ENCODE results near the gene KCTD5. TPM values are rescaled to one million over a fixed set of nuclear protein-coding genes. Genes with fewer than 3 reads are reported as not detected.
A peak's percentile ranks its signal among the peaks of the same experiment; 100 is the strongest.
"Not testable (repeated sequence)": the region's sequence is repeated elsewhere in the genome, so short reads cannot be mapped to it uniquely, and the experiment has no call there.

Gene KCTD5
- total and polyA plus RNA-seq, 7 donors: 9.5 to 80.5 (median 17.1) TPM

DNA sequence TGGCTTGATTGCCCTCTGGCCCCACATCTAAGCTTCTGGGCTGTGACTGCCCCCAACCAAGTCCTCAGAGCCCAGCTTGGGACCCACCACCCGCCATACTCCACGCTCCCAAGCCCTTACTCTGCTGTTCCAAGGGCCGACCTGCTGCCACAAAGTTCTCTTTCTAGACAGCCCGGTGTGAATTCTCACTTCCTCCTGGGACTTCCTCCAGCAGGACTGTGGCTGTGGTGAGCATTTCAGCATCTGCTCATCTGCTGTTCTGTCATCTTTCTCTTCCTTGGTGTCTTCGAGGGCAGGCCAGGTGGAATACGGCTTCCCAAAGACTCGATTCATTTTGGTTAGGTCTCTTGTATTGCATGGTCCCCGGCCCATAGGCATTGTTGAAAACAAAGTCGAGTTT lies 3.8 kb downstream of the KCTD5 start:
- H3K9me3 ChIP-seq; H3K36me3 ChIP-seq; intact Hi-C loops (cut with DNase I); H3K4me3 ChIP-seq; H3K27ac ChIP-seq; H3K27me3 ChIP-seq; DNase-seq: not testable (repeated sequence)
- WGBS, 2 donors: no CpG with 5 or more reads among the region's 9 CpGs
- peaks cover 4 to 31% (median 22%) of the 10 kb centered on the region in 4 donors for H3K4me1 ChIP-seq

GRCh38 chr16:2686912-2687507 lies 4.7 kb downstream of the KCTD5 start:
- H3K36me3 ChIP-seq: no peaks in the 10 kb centered on the region
- peaks cover 3 to 31% (median 22%) of the 10 kb centered on the region in 4 donors for H3K4me1 ChIP-seq
- intact Hi-C loops (cut with DNase I): no loop called here
- TF ChIP-seq POLR2A (IDR thresholded peaks at IDR 0.05) (no peak), EP300 (IDR thresholded peaks at IDR 0.05) (no peak), POLR2AphosphoS5 (IDR thresholded peaks at IDR 0.05) (no peak)
- TF ChIP-seq, protein P1, sequence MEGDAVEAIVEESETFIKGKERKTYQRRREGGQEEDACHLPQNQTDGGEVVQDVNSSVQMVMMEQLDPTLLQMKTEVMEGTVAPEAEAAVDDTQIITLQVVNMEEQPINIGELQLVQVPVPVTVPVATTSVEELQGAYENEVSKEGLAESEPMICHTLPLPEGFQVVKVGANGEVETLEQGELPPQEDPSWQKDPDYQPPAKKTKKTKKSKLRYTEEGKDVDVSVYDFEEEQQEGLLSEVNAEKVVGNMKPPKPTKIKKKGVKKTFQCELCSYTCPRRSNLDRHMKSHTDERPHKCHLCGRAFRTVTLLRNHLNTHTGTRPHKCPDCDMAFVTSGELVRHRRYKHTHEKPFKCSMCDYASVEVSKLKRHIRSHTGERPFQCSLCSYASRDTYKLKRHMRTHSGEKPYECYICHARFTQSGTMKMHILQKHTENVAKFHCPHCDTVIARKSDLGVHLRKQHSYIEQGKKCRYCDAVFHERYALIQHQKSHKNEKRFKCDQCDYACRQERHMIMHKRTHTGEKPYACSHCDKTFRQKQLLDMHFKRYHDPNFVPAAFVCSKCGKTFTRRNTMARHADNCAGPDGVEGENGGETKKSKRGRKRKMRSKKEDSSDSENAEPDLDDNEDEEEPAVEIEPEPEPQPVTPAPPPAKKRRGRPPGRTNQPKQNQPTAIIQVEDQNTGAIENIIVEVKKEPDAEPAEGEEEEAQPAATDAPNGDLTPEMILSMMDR (IDR thresholded peaks at IDR 0.05): no peak
- WGBS, 2 donors: 50 to 77% methylated on average over 20 of the region's 20 CpGs
- H3K27ac ChIP-seq: no peak overlapping the region
- H3K27me3 ChIP-seq: no peaks in the 10 kb centered on the region
- peak; percentile 73 for DNase-seq
- no peaks in the 10 kb centered on the region for H3K9me3 ChIP-seq
- no peak overlapping the region for H3K4me3 ChIP-seq

- WGBS, 2 donors: 81 to 91% methylated on average over 19 of the region's 19 CpGs
- Histone ChIP-seq H3K4me1 (peaks cover 0 to 35% (median 27%) of the 10 kb centered on the region in 4 donors), H3K36me3 (no peaks in the 10 kb centered on the region), H3K9me3 (no peaks in the 10 kb centered on the region), H3K4me3 (no peak overlapping the region), H3K27me3 (no peaks in the 10 kb centered on the region), H3K27ac (no peak overlapping the region)
- intact Hi-C loops (cut with DNase I): no loop called here
- DNase-seq: peak; percentile 34
- TF ChIP-seq EP300 (IDR thresholded peaks at IDR 0.05): no peak
- no peak for TF ChIP-seq POLR2A (IDR thresholded peaks at IDR 0.05)
- TF ChIP-seq, protein P1 (IDR thresholded peaks at IDR 0.05): no peak
- TF ChIP-seq POLR2AphosphoS5 (IDR thresholded peaks at IDR 0.05): no peak
Observed at GRCh38 chr16:2687531-2688308, 5.4 kb downstream of the KCTD5 start.

- H3K27ac ChIP-seq; DNase-seq; H3K9me3 ChIP-seq; H3K36me3 ChIP-seq; H3K4me3 ChIP-seq; intact Hi-C loops (cut with DNase I); H3K27me3 ChIP-seq: not testable (repeated sequence)
- peaks cover 0 to 37% (median 28%) of the 10 kb centered on the region in 4 donors for H3K4me1 ChIP-seq
- 62 to 82% methylated on average over 4 of the region's 13 CpGs for WGBS, 2 donors
Observed at GRCh38 chr16:2689422-2689821, 7.1 kb downstream of the KCTD5 start.

DNA sequence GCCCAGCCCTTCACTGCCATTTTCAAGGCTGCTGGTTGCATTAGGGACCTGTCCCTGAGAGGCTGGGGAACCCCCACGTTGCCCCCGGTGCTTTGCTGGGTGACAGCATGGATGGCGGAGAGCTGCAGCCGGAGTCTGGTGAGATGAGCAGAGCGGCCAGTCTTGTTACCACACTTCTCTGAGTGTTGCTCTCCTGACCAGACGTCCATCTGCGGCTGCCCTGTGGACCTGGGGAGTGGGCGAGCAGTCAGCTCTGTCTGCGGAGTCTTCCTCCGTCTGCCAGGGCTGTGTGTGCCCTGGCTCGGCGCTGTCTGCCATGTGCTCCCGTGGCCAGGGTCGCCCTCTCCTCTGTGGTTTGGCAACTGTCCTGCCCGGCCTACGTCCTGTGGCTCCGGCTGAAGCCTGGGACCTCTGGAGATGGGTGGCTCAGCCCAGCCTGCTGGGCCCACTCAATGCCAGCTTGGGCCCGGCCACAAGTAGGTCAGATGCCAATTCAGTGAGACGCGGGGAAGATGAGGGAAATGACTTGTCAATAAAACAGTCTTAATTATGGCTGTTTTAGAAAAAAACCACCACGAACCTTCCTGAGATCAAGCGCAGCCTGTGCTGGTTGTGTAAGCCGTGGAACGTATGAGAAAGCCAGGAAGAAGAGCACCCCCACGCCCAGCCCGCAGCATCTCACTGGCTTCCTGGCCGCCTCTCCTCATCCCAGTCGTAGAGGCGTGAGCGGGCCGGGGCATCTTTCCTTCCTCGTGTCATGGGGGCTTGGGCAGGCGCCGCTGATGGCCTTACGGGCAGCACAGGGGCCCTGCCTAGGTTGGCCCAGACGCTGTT lies 7.9 kb downstream of the KCTD5 start:
- no peak for DNase-seq
- H3K27ac ChIP-seq: no peak overlapping the region

More for the DNA sequence above, 7.9 kb downstream of the KCTD5 start:
- Histone ChIP-seq H3K4me3 (no peak overlapping the region), H3K4me1 (peaks cover 0 to 32% (median 25%) of the 10 kb centered on the region in 4 donors), H3K27me3 (no peaks in the 10 kb centered on the region), H3K9me3 (no peaks in the 10 kb centered on the region), H3K36me3 (no peaks in the 10 kb centered on the region)
- intact Hi-C loops (cut with DNase I): no loop called here
- WGBS, 2 donors: 85 to 90% methylated on average over 36 of the region's 36 CpGs
- TF ChIP-seq POLR2A (IDR thresholded peaks at IDR 0.05): no peak
- TF ChIP-seq POLR2AphosphoS5 (IDR thresholded peaks at IDR 0.05): no peak
- TF ChIP-seq EP300 (IDR thresholded peaks at IDR 0.05): no peak
- TF ChIP-seq, protein P1 (IDR thresholded peaks at IDR 0.05): no peak

All from sigmoid colon (tissue), 7 donors.